HG02884 (cell line): ENCODE data around the gene DDX52.

Experiments
- ATAC-seq: cut with Tn5 transposase; IDR thresholded peaks from one replicate; pipeline ENCODE4 v1.9.1; 2021; ENCODE audit warnings: mild to moderate bottlenecking, moderate library complexity; ENCODE audit not compliant: unreplicated experiment

Gene DDX52

GRCh38 chr17:37598145-37598544, 45.1 kb downstream of the DDX52 start:
- no peak for ATAC-seq

- ATAC-seq = no peak
Observed at GRCh38 chr17:37592291-37592690, 51.0 kb downstream of the DDX52 start.

- ATAC-seq = no peak
Observed at GRCh38 chr17:37585066-37585465, 58.2 kb downstream of the DDX52 start.

- ATAC-seq = no peak
Observed at GRCh38 chr17:37576281-37576680, 67.0 kb downstream of the DDX52 start.

- no peak for ATAC-seq
Observed at GRCh38 chr17:37574427-37574826, 68.8 kb downstream of the DDX52 start.

GRCh38 chr17:37571674-37572073, 71.6 kb downstream of the DDX52 start:
- no peak for ATAC-seq

GRCh38 chr17:37570527-37571093, 72.6 kb downstream of the DDX52 start:
- ATAC-seq = no peak

GRCh38 chr17:37568350-37569053, 74.7 kb downstream of the DDX52 start:
- no peak for ATAC-seq

- no peak for ATAC-seq
Observed at GRCh38 chr17:37567538-37567937, 75.7 kb downstream of the DDX52 start.

GRCh38 chr17:37567137-37567536, 76.1 kb downstream of the DDX52 start:
- no peak for ATAC-seq

GRCh38 chr17:37564252-37564651, 79.0 kb downstream of the DDX52 start:
- no peak for ATAC-seq

- no peak for ATAC-seq
Observed at GRCh38 chr17:37562016-37562745, 81.1 kb downstream of the DDX52 start.
